GM18951 (cell line): ENCODE data around the gene RBM41.
"Not testable (repeated sequence)": the region's sequence is repeated elsewhere in the genome, so short reads cannot be mapped to it uniquely, and the experiment has no call there.

Experiments used
- POLR2A ChIP-seq: IDR thresholded peaks from 4 replicates; pipeline ENCODE4 v1.6.1; 2011; ENCODE audit warnings: mild to moderate bottlenecking; ENCODE audit not compliant: insufficient read length, insufficient read depth; ENCODE audit errors: extremely low read depth
- in situ Hi-C: fragments of 300-500 bp; cut with MboI; formaldehyde crosslinking; loops from one replicate; pipeline ENCODE4 v1.12.0; 2022; ENCODE audit warnings: low sequenced_read_pairs, mixed read lengths, inconsistent platforms; ENCODE audit not compliant: unreplicated experiment

Gene RBM41

DNA sequence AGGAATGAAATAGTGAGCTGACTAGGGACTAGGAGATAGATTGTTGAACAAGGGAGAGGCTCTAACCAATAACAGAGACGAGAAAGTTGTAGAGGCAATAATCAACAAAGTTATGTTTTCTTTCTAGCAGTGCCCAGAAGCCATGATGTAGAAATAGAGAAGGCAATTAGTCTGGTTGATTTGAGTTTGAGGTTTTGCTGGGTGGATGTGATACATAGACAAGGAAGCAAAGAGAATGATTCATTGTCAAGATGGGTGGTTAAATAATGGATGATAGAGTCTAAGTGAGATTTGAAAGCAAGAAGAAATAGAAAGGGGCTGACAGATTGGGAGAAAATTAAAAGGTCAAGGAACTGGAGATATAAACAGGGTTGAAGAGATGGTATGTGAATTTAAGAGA lies 11.2 kb downstream of the RBM41 start:
- TF ChIP-seq POLR2A = no peak
- in situ Hi-C loops = no loop called here

DNA sequence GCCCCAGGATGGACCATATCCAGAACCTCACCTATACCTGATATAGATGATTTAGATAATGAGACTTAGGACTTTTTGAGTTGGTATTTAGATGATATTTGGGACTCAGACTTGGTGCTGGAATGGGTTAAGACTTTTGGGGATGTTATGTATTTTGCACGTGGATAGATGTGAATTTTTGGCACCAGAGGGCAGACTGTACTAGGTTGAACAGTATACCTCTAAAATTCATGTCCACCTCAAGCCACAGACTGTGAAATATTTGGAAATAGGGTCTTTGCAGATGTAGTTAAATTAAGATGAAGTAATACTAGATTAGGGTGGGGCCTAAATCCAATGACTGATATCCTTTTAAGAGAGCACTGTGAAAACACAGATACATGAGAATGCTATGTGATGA lies 15.6 kb downstream of the RBM41 start:
- in situ Hi-C loops = no loop called here
- no peak for TF ChIP-seq POLR2A

DNA sequence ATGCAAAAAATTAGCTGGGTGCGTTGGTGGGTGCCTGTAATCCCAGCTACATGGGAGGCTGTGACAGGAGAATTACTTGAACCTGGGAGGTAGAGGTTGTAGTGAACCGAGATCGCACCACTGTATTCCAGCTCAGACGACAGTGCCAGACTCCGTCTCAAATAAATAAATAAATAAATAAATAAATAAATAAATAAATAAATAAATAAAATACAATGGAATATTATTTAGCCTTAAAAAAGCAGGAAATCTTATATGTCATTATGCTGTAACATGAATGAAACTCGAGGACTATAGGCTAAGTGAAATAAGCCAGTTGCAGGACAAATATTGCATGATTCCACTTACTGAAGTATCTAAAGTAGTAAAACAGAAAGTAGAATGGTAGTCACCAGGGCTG lies 42.5 kb downstream of the RBM41 start:
- in situ Hi-C loops = no loop called here
- no peak for TF ChIP-seq POLR2A

DNA sequence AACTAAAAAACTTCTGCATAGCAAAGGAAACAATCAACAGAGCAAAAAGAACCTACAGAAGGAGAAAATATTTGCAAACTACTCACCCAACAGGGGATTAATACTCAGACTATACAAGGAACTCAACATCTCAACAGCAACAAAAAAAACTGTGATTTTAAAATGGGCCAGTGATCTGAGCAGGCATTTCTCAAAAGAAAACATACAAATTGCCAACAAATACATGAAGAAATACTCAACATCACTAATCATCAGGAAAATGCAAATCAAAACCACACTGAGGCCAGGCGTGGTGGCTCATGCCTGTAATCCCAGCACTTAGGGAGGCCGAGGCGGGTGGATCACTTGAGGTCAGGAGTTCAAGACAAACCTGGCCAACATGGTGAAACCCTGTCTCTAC lies 60.9 kb downstream of the RBM41 start:
- in situ Hi-C loops = not testable (repeated sequence)

DNA sequence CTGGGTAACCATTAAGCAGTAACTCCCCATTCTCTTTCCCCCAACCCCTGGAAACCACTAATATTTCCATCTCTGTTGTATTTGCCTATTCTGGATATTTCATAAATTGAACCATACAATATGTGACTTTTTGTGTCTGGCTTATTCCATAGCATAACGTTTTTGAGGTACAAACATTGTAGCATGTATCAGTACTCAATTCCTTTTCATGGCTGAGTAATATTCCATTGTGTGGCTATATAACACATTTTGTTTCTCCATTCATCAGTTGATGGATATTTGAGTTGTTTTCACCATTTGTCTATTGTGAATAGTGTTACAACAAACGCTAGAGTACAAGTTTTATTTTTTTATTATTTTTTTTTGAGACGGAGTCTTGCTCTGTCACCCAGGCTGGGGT lies 63.6 kb downstream of the RBM41 start:
- TF ChIP-seq POLR2A = no peak
- in situ Hi-C loops = no loop called here

DNA sequence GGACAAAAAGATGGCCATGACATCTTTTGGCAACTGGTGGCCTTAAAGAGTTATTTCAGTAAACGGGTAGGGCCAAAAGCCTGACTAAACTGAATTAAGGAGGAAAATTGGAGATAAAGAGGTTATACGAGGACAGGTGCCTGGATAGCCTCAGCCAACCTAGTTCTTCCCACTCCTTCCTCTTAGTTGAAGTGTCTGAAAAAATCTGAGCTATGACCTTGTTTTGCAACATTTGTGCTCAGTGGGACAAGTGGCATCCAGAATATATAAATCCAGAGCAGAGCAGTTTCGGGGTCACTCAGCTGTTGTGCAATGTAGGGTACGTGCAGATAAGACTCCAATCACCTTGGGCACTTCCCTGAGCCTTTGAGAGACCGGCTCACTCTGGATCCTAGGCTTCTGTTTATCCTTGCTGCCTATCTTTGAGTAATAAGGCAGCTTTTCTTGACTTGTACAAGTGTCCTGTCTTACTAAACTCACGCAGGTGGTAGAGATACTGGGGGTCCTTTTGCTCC lies 68.4 kb downstream of the RBM41 start:
- TF ChIP-seq POLR2A = no peak
- in situ Hi-C loops = no loop called here

- in situ Hi-C loops = no loop called here
- TF ChIP-seq POLR2A = no peak
Measured at GRCh38 chrX:107047622-107048021, 71.0 kb downstream of the RBM41 start.

DNA sequence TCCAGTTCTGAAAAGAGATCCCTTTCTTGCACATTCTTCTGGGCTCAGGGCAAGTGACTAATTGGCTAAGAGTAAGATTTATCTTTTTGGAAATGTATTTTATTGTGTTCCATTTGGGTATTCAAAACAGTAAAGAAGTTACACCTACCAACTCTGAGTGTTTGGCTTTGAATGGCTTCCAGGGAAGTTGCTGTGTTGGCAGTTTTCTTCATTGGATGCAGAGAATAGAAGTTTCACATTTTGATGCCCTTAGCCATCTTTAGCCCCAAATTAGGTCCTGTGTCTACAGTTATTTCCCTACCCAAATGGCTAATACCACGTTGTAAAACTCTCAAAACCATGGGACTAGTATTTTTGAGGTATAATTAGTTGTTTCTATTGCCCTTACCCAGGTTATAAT lies 88.9 kb downstream of the RBM41 start:
- in situ Hi-C loops = no loop called here
- TF ChIP-seq POLR2A = no peak

DNA sequence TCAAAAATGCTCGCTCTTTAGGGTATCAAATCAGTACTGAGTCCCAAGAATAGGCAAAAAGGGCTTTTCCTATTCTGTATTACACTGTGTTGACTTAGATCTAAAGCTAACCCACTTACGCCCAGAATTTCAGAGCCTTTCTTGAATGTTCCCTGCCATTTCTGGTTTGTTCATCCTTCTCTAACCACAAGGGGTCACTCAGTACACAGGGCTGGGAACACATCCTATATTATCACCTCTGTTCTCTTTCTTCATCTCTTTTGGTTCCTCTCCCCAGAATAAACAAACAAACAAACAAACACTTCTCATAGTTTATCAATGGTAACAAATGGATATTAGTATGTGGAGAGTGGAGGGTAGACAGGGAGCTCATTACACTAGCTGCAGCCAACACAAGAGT lies 93.1 kb downstream of the RBM41 start:
- TF ChIP-seq POLR2A = no peak
- in situ Hi-C loops = no loop called here

- no peak for TF ChIP-seq POLR2A
- in situ Hi-C loops = no loop called here
Measured at GRCh38 chrX:107014936-107015335, 103.7 kb downstream of the RBM41 start.
